H1 (cell line): ENCODE measurements around the gene PSD. TPM values are rescaled to one million over a fixed set of nuclear protein-coding genes. Genes with fewer than 3 reads are reported as not detected.

Source experiments
- CTCF ChIA-PET: fragments of 300-600 bp; sonication (Branson Sonifier 250); formaldehyde crosslinking; loops from one replicate; lab custom pipeline; 2021; ENCODE audit not compliant: partially characterized antibody; lab: Charles Lee
- POLR2A ChIA-PET: fragments of 300-600 bp; sonication (Branson Sonifier 250); formaldehyde crosslinking; loops from one replicate; lab custom pipeline; 2021; ENCODE audit warnings: inconsistent platforms; ENCODE audit not compliant: partially characterized antibody; lab: Charles Lee
- DNase-seq, 2 experiments: peaks; one replicate each; pipeline versions ENCODE4 v3.0.0 to v3.0.0-alpha.2; 2010 to 2022; ENCODE audit warnings: low spot score in 2 of 2, low read depth in 1 of 2, mixed read lengths in 1 of 2
- FAIRE-seq: peaks from 2 replicates; lab custom pipeline; 2011; peaks lifted over from hg19 to GRCh38; lab: Jason Lieb, UNC
- H2AFZ ChIP-seq: 2 replicates; pipeline ENCODE4 v1.8.1; 2012; ENCODE audit warnings: low read length, inconsistent platforms
- H2AK5ac ChIP-seq: 2 replicates; pipeline ENCODE4 v1.6.1; 2013; ENCODE audit warnings: low read depth, low read length
- H2BK120ac ChIP-seq: replicated peaks from 2 replicates; pipeline ENCODE3; 2013; ENCODE audit warnings: low read depth, low read length, inconsistent platforms
- H2BK12ac ChIP-seq: 2 replicates; pipeline ENCODE4 v1.6.1; 2013; ENCODE audit warnings: low read depth, low read length
- H2BK15ac ChIP-seq: 2 replicates; pipeline ENCODE4 v1.6.1; 2013; ENCODE audit warnings: low read length
- H2BK20ac ChIP-seq: 2 replicates; pipeline ENCODE4 v1.6.1; 2013; ENCODE audit warnings: low read length
- H2BK5ac ChIP-seq: 2 replicates; pipeline ENCODE4 v1.6.1; 2013; ENCODE audit warnings: low read depth, low read length
- H3K14ac ChIP-seq: 2 replicates; pipeline ENCODE4 v1.6.1; 2013; ENCODE audit warnings: inconsistent platforms; ENCODE audit not compliant: insufficient read length
- H3K18ac ChIP-seq: 2 replicates; pipeline ENCODE4 v1.6.1; 2013; ENCODE audit warnings: low read length; ENCODE audit errors: extremely low read depth
- H3K23ac ChIP-seq: 2 replicates; pipeline ENCODE4 v1.6.1; 2013; ENCODE audit warnings: inconsistent platforms; ENCODE audit not compliant: insufficient read length
- H3K23me2 ChIP-seq: 2 replicates; pipeline ENCODE4 v1.6.1; 2013; ENCODE audit warnings: low read depth, low read length
- H3K27ac ChIP-seq: 2 replicates; pipeline ENCODE4 v1.6.1; 2011; ENCODE audit warnings: low read depth, low read length, inconsistent platforms
- H3K27me3 ChIP-seq, 4 experiments: replicated peaks in 1 of 4; 1 replicate in 1 of 4; 2 replicates in 3 of 4; pipeline versions ENCODE4 v1.6.1 to v1.8.1; 2011 to 2013; ENCODE audit warnings: low read length in 3 of 4, mild to moderate bottlenecking in 3 of 4, inconsistent platforms in 2 of 4, mixed read lengths in 2 of 4, moderate library complexity in 1 of 4; ENCODE audit not compliant: control insufficient read depth in 3 of 4, insufficient read depth in 3 of 4; ENCODE audit errors: extremely low read depth in 1 of 4
- H3K36me3 ChIP-seq, 4 experiments: 2 replicates each; pipeline versions ENCODE4 v1.6.1 to v1.8.1; 2011 to 2013; ENCODE audit warnings: mild to moderate bottlenecking in 4 of 4, low read length in 3 of 4, moderate library complexity in 2 of 4, control low read depth in 1 of 4, inconsistent platforms in 1 of 4; ENCODE audit not compliant: insufficient read depth in 4 of 4, control insufficient read depth in 2 of 4
- H3K4ac ChIP-seq: replicated peaks from 2 replicates; pipeline ENCODE3; 2013; ENCODE audit warnings: low read length, low read depth, mixed read lengths, inconsistent platforms; ENCODE audit not compliant: insufficient read length
- H3K4me1 ChIP-seq, 4 experiments: replicated peaks in 1 of 4; 1 replicate in 1 of 4; 2 replicates in 3 of 4; pipeline versions ENCODE4 v1.6.1 to v1.8.1; 2011 to 2013; ENCODE audit warnings: low read length in 3 of 4, inconsistent platforms in 2 of 4, mixed read lengths in 1 of 4; ENCODE audit not compliant: insufficient read depth in 4 of 4, control insufficient read depth in 3 of 4
- H3K4me2 ChIP-seq, 2 experiments: 2 replicates each; pipeline versions ENCODE4 v1.6.1 to v1.8.1; 2011 to 2013; ENCODE audit warnings: low read depth in 2 of 2, low read length in 2 of 2, control low read depth in 1 of 2, inconsistent platforms in 1 of 2, mild to moderate bottlenecking in 1 of 2; ENCODE audit not compliant: insufficient read depth in 1 of 2
- H3K4me3 ChIP-seq, 4 experiments: fragments of 200-600, 300-600 bp in 1 of 4; sonication (generic), shearing (Covaris generic), sonication (Bioruptor Twin) in 1 of 4; 2 replicates each; pipeline versions ENCODE4 v1.5.1 to v1.8.1; 2011 to 2016; ENCODE audit warnings: low read length in 4 of 4, low read depth in 3 of 4, control low read depth in 2 of 4, inconsistent platforms in 2 of 4, mild to moderate bottlenecking in 2 of 4, mixed read lengths in 1 of 4, moderate library complexity in 1 of 4; ENCODE audit not compliant: insufficient read depth in 2 of 4; ENCODE audit errors: extremely low read depth in 1 of 4
- H3K56ac ChIP-seq: replicated peaks from 2 replicates; pipeline ENCODE3; 2013; ENCODE audit warnings: low read depth, mild to moderate bottlenecking, mixed read lengths, low read length, inconsistent platforms; ENCODE audit not compliant: insufficient read length
- H3K79me1 ChIP-seq: 2 replicates; pipeline ENCODE4 v1.6.1; 2013; ENCODE audit warnings: low read depth, low read length, control low read depth
- H3K79me2 ChIP-seq, 2 experiments: 2 replicates each; pipeline versions ENCODE4 v1.6.1 to v1.8.1; 2012 to 2013; ENCODE audit warnings: low read length in 2 of 2, mild to moderate bottlenecking in 2 of 2, inconsistent platforms in 1 of 2; ENCODE audit not compliant: insufficient read depth in 2 of 2, control insufficient read depth in 1 of 2
- H3K9ac ChIP-seq, 4 experiments: replicated peaks in 1 of 4; 1 replicate in 1 of 4; 2 replicates in 3 of 4; pipeline versions ENCODE4 v1.6.1 to v1.8.1; 2011 to 2013; ENCODE audit warnings: low read depth in 3 of 4, low read length in 3 of 4, control low read depth in 2 of 4, mild to moderate bottlenecking in 2 of 4, moderate library complexity in 2 of 4, inconsistent platforms in 1 of 4; ENCODE audit errors: extremely low read depth in 1 of 4
- H3K9me3 ChIP-seq, 2 experiments: 2 replicates each; pipeline versions ENCODE4 v1.6.1 to v1.8.1; 2012 to 2013; ENCODE audit warnings: mild to moderate bottlenecking in 2 of 2, moderate library complexity in 2 of 2, control low read depth in 1 of 2, inconsistent platforms in 1 of 2, low read depth in 1 of 2, low read length in 1 of 2, mixed read lengths in 1 of 2; ENCODE audit not compliant: insufficient read depth in 2 of 2
- H4K20me1 ChIP-seq, 2 experiments: replicated peaks in 1 of 2; 2 replicates each; pipeline versions ENCODE3 to v1.8.1; 2011 to 2013; ENCODE audit warnings: inconsistent platforms in 2 of 2, low read length in 2 of 2, mild to moderate bottlenecking in 1 of 2; ENCODE audit not compliant: insufficient read depth in 2 of 2, control insufficient read depth in 1 of 2
- H4K5ac ChIP-seq: 2 replicates; pipeline ENCODE4 v1.6.1; 2013; ENCODE audit warnings: low read length, low read depth, mixed read lengths, inconsistent platforms; ENCODE audit not compliant: insufficient read length
- H4K8ac ChIP-seq: 2 replicates; pipeline ENCODE4 v1.8.0; 2013; ENCODE audit warnings: mild to moderate bottlenecking, moderate library complexity, low read length, inconsistent platforms; ENCODE audit not compliant: insufficient read depth; ENCODE audit errors: extremely low read depth
- H4K91ac ChIP-seq: replicated peaks from 2 replicates; pipeline ENCODE3; 2013; ENCODE audit warnings: low read length, mixed read lengths, inconsistent platforms; ENCODE audit not compliant: insufficient read length
- CEBPB ChIP-seq: IDR thresholded peaks from 2 replicates; pipeline ENCODE4 v1.6.1; 2012; ENCODE audit warnings: low read depth, low read length
- RXRA ChIP-seq: IDR thresholded peaks from 2 replicates; pipeline ENCODE4 v1.6.1; 2011; ENCODE audit warnings: low read depth, mild to moderate bottlenecking, low read length, moderate library complexity; ENCODE audit not compliant: insufficient read depth
- WGBS, 2 experiments: shearing (Covaris generic) in 1 of 2; methylation state at CpG; one replicate each; pipeline versions ENCODE4 v1.1.6 to v1.1.7; 2013 to 2015; ENCODE audit warnings: low lambda C conversion rate in 2 of 2, mixed read lengths in 2 of 2, inconsistent platforms in 1 of 2, low coverage in 1 of 2, missing lambda C conversion rate in 1 of 2; ENCODE audit not compliant: insufficient replicate concordance in 2 of 2, insufficient coverage in 1 of 2, insufficient read length in 1 of 2; ENCODE audit errors: extremely low coverage in 1 of 2, missing lambda C conversion rate in 1 of 2; 5-methylcytosine and 5-hydroxymethylcytosine counted together
- polyA plus RNA-seq, 7 experiments: library from polyadenylated mRNA; depleted of rRNA in 3 of 7; stranded (reverse) in 5 of 7; unstranded in 2 of 7; fragments of >200 nt in 5 of 7; fragments of 200-250 nt in 2 of 7; gene quantifications; 1 replicate in 5 of 7; 2 replicates in 1 of 7; 4 replicates in 1 of 7; pipeline versions ENCODE4 v1.2.1 to v1.2.3, GENCODE V29; 2011 to 2013; ENCODE audit warnings: missing spikeins in 2 of 7, mixed read lengths in 2 of 7
- total RNA-seq: library from RNA; stranded (reverse); fragmentation: NEBNext Ultra II Directional; extraction: Animal tissue kit (Norgen Biotek cat#: 25700); gene quantifications from 2 replicates; pipeline ENCODE4 v1.2.1, GENCODE V29; 2021

Gene PSD
- total and polyA plus RNA-seq, 2 of the 8 experiments (the other 6 are each of a cell fraction or from before 2014, with no cell fraction given): 5.4 to 6.0 TPM

DNA sequence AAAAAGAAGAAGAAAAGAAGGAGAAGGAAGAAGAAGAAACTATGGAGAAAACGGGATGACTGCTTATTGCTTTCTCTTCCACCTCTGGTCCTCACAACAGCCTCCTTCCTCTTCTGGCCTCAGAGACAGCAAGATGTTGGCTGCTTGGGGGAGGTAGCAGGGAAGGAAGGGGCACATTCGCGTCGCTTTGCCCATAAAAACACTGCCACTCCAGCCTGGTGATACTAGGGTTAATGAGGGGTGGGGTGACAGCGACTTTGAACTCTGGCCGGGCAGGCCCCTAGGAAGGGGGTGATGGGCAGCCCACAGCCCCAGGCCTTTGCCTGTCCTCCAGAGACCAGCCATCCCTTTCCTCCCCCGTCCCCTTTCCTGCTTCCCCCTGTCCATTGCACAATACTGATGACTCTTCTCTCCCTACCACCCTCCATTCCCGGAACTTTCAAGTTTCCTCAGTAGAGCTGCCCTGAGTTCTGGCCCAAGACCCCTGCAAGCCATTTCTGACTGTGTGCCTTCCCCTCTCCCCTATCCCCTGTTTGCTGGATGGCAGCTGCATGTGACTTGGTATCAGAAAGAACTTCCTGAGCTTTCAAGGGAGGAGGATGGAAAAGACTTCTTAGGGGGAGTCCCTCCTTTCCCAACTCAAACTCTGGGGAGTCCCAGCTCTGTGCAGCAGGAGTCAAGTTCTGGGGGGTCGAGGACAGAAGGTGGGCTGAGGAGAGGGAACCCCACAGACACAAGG, 16.0 kb upstream of the PSD start:
- H4K5ac ChIP-seq: no peak overlapping the region
- FAIRE-seq: no peak
- H2AFZ ChIP-seq: no peak overlapping the region
- WGBS, 2 experiments: 26% methylated on average over 7 of the region's 9 CpGs; no CpG with 5 or more reads in 1 of the 2 experiments
- no peak overlapping the region for H4K91ac ChIP-seq
- no peak for TF ChIP-seq RXRA
- TF ChIP-seq CEBPB: peak; percentile 77
- TF ChIP-seq, all 59 proteins: peak for 1
- Histone ChIP-seq H3K18ac (no peak overlapping the region), H2BK20ac (no peak overlapping the region), H4K8ac (no peak overlapping the region), H3K79me1 (no peaks in the 10 kb centered on the region), H3K14ac (no peak overlapping the region), H3K79me2 (no peaks in the 10 kb centered on the region; a peak in 1 of 4 replicates), H4K20me1 (no peaks in the 10 kb centered on the region), H2BK120ac (no peak overlapping the region), H3K4ac (no peak overlapping the region), H3K23ac (no peak overlapping the region), H2BK15ac (no peak overlapping the region), H3K4me3 (peak overlapping the region in 2 of 4 experiments; percentile 2 to 52; a peak in 1 of 8 replicates), H3K4me2 (peak overlapping the region; percentile 62 to 74), H3K36me3 (no peaks in the 10 kb centered on the region; a peak in 1 of 8 replicates), H3K27ac (no peak overlapping the region), H2BK12ac (no peak overlapping the region), H3K9me3 (no peaks in the 10 kb centered on the region), H2AK5ac (0 out of 2 replicates have a peak overlapping the region, but pooled peaks have one; percentile 24), H3K27me3 (peaks cover 13 to 37% (median 34%) of the 10 kb centered on the region in 4 experiments), H2BK5ac (no peak overlapping the region), H3K4me1 (peaks cover 0 to 18% (median 13%) of the 10 kb centered on the region in 4 experiments; a peak in 6 of 7 replicates), H3K23me2 (peaks cover 9% of the 10 kb centered on the region), H3K56ac (no peak overlapping the region), H3K9ac (no peak overlapping the region)
- CTCF ChIA-PET: interaction anchor here (1.0 to 7.5 kb wide), 11 partner anchors 8 to 51 kb away, joined by 4 to 40 read pairs (median 8); partner anchors contain the start of genes C10orf95, FBXL15 and NFKB2
- POLR2A ChIA-PET: interaction anchor here (0.6 to 9.0 kb wide), 5 partner anchors 13 to 211 kb away, joined by 3 to 75 read pairs (median 23); partner anchors contain the start of genes C10orf95 and FBXL15
- no peak for DNase-seq
